ENCODE data around the gene PDIA2.
"Not testable (repeated sequence)": the region's sequence is repeated elsewhere in the genome, so short reads cannot be mapped to it uniquely, and the experiment has no call there.

The PDIA2 gene

DNA sequence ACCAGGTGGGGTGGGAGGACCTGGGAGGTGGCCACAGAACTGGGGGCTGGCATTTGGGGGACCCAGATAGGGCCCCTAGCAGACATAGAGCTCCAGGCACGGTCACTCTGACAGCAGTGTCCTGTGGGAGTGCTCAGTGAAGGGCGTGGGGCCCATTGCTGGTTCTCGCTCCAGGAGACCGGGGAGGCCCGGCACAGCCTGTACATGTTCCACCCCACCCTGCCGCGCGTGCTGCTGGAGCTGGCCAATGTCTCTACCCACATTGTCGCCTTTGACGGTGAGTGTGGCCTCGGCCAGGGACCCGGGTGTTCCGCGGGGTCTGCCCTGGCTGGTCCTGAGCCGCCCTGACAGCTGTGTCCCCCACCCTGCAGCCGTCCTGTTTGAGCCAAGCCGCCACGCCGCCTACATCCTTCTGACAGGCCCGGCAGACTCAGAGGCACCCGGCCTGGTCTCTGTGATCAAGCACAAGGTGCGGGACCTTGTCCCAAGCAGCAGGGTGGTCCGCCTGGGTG, 18.5 kb upstream of the PDIA2 start:
- Histone ChIP-seq H3K9ac (ENCODE audit: low read length) (no peak overlapping the region), H3K36me3 (replicated peaks; ENCODE audit: low read depth, low read length) (no peaks in the 10 kb centered on the region), H3K4me1 (ENCODE audit: low read length) (peaks cover 20% of the 10 kb centered on the region), H3K4me3 (ENCODE audit: low read length) (no peak overlapping the region), H3K9me3 (ENCODE audit: insufficient read depth, low read length) (no peaks in the 10 kb centered on the region), H2AFZ (ENCODE audit: low read depth, low read length) (no peak overlapping the region), H3K27ac (ENCODE audit: low read length) (no peak overlapping the region), H3K4me2 (ENCODE audit: low read length) (no peak overlapping the region), H3K79me2 (ENCODE audit: low read length) (no peaks in the 10 kb centered on the region), H4K20me1 (ENCODE audit: insufficient read depth, low read length) (no peaks in the 10 kb centered on the region), H3K27me3 (ENCODE audit: low read depth, low read length) (no peaks in the 10 kb centered on the region)
- no peak for TF ChIP-seq EZH2phosphoT487 (IDR thresholded peaks at IDR 0.05; ENCODE audit: low read depth)
- no peak for TF ChIP-seq CTCF (IDR thresholded peaks at IDR 0.05; ENCODE audit: low read depth, low read length)

- TF ChIP-seq EZH2phosphoT487 (IDR thresholded peaks at IDR 0.05; ENCODE audit: low read depth) (no peak), CTCF (IDR thresholded peaks at IDR 0.05; ENCODE audit: low read depth, low read length) (no peak)
- H2AFZ ChIP-seq (ENCODE audit: low read depth, low read length), result no peak overlapping the region
- H3K4me1 ChIP-seq (ENCODE audit: low read length), result peaks cover 20% of the 10 kb centered on the region
- H3K9ac ChIP-seq (ENCODE audit: low read length), result no peak overlapping the region
- H3K36me3 ChIP-seq (replicated peaks; ENCODE audit: low read depth, low read length), result no peaks in the 10 kb centered on the region
- H3K4me3 ChIP-seq (ENCODE audit: low read length), result no peak overlapping the region
- H3K9me3 ChIP-seq (ENCODE audit: insufficient read depth, low read length), result no peaks in the 10 kb centered on the region
- H3K27me3 ChIP-seq (ENCODE audit: low read depth, low read length), result no peaks in the 10 kb centered on the region
- no peak overlapping the region for H3K27ac ChIP-seq (ENCODE audit: low read length)
- H4K20me1 ChIP-seq (ENCODE audit: insufficient read depth, low read length), result no peaks in the 10 kb centered on the region
- no peak overlapping the region for H3K4me2 ChIP-seq (ENCODE audit: low read length)
- H3K79me2 ChIP-seq (ENCODE audit: low read length), result no peaks in the 10 kb centered on the region
Measured at GRCh38 chr16:265002-265529, 17.9 kb upstream of the PDIA2 start.

- Histone ChIP-seq H3K79me2 (ENCODE audit: low read length) (no peaks in the 10 kb centered on the region), H3K4me1 (ENCODE audit: low read length) (peaks cover 19% of the 10 kb centered on the region), H2AFZ (ENCODE audit: low read depth, low read length) (no peak overlapping the region), H3K27me3 (ENCODE audit: low read depth, low read length) (no peaks in the 10 kb centered on the region), H3K36me3 (replicated peaks; ENCODE audit: low read depth, low read length) (no peaks in the 10 kb centered on the region), H3K9ac (ENCODE audit: low read length) (no peak overlapping the region), H4K20me1 (ENCODE audit: insufficient read depth, low read length) (no peaks in the 10 kb centered on the region), H3K4me3 (ENCODE audit: low read length) (no peak overlapping the region), H3K4me2 (ENCODE audit: low read length) (no peak overlapping the region), H3K9me3 (ENCODE audit: insufficient read depth, low read length) (no peaks in the 10 kb centered on the region), H3K27ac (ENCODE audit: low read length) (no peak overlapping the region)
- no peak for TF ChIP-seq EZH2phosphoT487 (IDR thresholded peaks at IDR 0.05; ENCODE audit: low read depth)
- no peak for TF ChIP-seq CTCF (IDR thresholded peaks at IDR 0.05; ENCODE audit: low read depth, low read length)
Measured at GRCh38 chr16:265711-266110, 17.3 kb upstream of the PDIA2 start.

DNA sequence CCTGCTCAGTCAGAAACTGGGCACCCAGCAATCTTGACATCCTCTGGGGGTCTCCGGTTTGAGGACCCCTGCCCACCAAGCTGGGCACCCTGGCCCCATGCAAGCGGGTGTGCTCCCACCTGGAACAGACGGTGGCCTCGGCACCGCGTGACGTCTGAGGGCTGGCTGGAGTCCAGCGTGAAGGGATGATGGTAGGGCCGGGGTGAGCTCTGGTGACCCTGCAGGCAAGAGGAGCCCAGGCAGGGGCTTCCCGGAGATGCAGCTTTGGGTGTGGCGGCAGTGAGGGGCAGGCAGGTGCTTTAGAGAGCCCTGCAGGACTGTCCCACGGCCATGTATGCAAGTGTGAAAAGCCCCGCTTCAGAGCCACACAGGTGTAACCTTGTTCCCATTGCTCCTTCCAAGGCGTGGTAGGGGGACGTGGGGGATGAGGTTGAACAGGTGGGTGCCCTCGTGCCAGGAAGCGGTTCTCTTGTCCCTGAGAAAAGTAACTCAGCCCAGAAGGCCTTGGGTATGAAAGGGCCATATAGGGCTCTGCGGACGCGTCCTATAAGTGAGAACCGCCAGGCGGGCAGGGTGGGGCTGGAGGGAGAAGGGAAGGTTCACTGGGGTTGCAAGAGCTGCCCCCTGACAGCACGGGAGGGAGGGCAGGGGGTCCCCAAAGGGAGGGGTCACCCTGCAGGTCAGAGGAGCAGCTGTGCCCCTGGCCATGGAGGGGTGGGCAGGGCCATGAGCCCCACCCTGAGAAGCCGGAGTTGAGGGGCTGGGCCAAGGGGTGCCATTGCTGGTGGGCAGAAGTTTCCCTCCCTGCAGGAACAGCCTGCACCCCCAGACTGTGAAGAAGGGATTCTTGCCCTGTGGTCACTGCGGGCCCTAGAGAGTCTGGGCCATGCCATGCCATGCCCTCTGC, 16.5 kb upstream of the PDIA2 start:
- Histone ChIP-seq H3K9me3 (ENCODE audit: insufficient read depth, low read length) (no peaks in the 10 kb centered on the region), H3K9ac (ENCODE audit: low read length) (no peak overlapping the region), H3K79me2 (ENCODE audit: low read length) (no peaks in the 10 kb centered on the region), H3K36me3 (replicated peaks; ENCODE audit: low read depth, low read length) (no peaks in the 10 kb centered on the region), H3K4me3 (ENCODE audit: low read length) (no peak overlapping the region), H3K27ac (ENCODE audit: low read length) (no peak overlapping the region), H3K4me1 (ENCODE audit: low read length) (peaks cover 11% of the 10 kb centered on the region), H4K20me1 (ENCODE audit: insufficient read depth, low read length) (no peaks in the 10 kb centered on the region), H3K4me2 (ENCODE audit: low read length) (no peak overlapping the region), H3K27me3 (ENCODE audit: low read depth, low read length) (no peaks in the 10 kb centered on the region), H2AFZ (ENCODE audit: low read depth, low read length) (no peak overlapping the region)
- no peak for TF ChIP-seq EZH2phosphoT487 (IDR thresholded peaks at IDR 0.05; ENCODE audit: low read depth)
- no peak for TF ChIP-seq CTCF (IDR thresholded peaks at IDR 0.05; ENCODE audit: low read depth, low read length)

DNA sequence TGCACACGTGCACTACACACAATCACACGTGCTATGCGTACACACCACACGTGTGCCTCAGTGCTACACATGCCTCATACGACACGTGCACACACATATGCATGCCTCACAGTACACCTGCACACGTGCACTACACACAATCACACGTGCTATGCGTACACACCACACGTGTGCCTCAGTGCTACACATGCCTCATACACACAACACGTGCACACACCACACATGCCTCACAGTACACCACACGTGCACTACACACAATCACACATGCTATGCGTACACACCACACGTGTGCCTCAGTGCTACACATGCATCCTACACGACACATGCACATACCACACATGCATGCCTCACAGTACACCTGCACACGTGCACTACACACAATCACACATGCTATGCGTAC, 15.4 kb upstream of the PDIA2 start:
- not testable (repeated sequence) for H3K36me3 ChIP-seq (replicated peaks; ENCODE audit: low read depth, low read length); H3K4me1 ChIP-seq (ENCODE audit: low read length); H3K9ac ChIP-seq (ENCODE audit: low read length); H3K4me2 ChIP-seq (ENCODE audit: low read length); H3K27ac ChIP-seq (ENCODE audit: low read length); H3K79me2 ChIP-seq (ENCODE audit: low read length); H3K27me3 ChIP-seq (ENCODE audit: low read depth, low read length); H2AFZ ChIP-seq (ENCODE audit: low read depth, low read length); H3K4me3 ChIP-seq (ENCODE audit: low read length); H3K9me3 ChIP-seq (ENCODE audit: insufficient read depth, low read length); H4K20me1 ChIP-seq (ENCODE audit: insufficient read depth, low read length)
